Activated gamma-delta T cell (primary cell): ENCODE results near the gene SLC1A4.
"Not testable (repeated sequence)": the region's sequence is repeated elsewhere in the genome, so short reads cannot be mapped to it uniquely, and the experiment has no call there.

Experiments
- DNase-seq: peaks from one replicate; lab custom pipeline; 2025; lab: John Stamatoyannopoulos, UW
- total RNA-seq, 2 donors: gene quantifications; one replicate each; lab custom pipeline; 2026; lab: John Stamatoyannopoulos, UW

The SLC1A4 gene
- total RNA-seq: 25.4 to 72.6 reads per million in 2 donors

- peak; percentile 74 for DNase-seq
Measured at GRCh38 chr2:64989126-64989981, at the start of gene SLC1A4. Gene SLC1A4 (plus strand): TSS chr2:64989399. CDS start chr2:64989644, 245 bp downstream.

- DNase-seq: no peak
Measured at GRCh38 chr2:64941143-64941542, 48.1 kb upstream of the SLC1A4 start.

GRCh38 chr2:64941801-64942200, 47.4 kb upstream of the SLC1A4 start:
- DNase-seq: no peak

- no peak for DNase-seq
Measured at GRCh38 chr2:64942693-64943092, 46.5 kb upstream of the SLC1A4 start.

GRCh38 chr2:64943387-64944150, 45.6 kb upstream of the SLC1A4 start:
- no peak for DNase-seq

- no peak for DNase-seq
Measured at GRCh38 chr2:64944484-64944883, 44.7 kb upstream of the SLC1A4 start.

GRCh38 chr2:64945973-64946768, 43.0 kb upstream of the SLC1A4 start:
- no peak for DNase-seq

- DNase-seq: no peak
Measured at GRCh38 chr2:64946769-64947247, 42.4 kb upstream of the SLC1A4 start.

- no peak for DNase-seq
Measured at GRCh38 chr2:64947885-64948284, 41.3 kb upstream of the SLC1A4 start.

- DNase-seq: no peak
Measured at GRCh38 chr2:64950226-64951160, 38.7 kb upstream of the SLC1A4 start.

GRCh38 chr2:64951306-64951953, 37.8 kb upstream of the SLC1A4 start:
- no peak for DNase-seq

GRCh38 chr2:64952096-64952495, 37.1 kb upstream of the SLC1A4 start:
- no peak for DNase-seq

- no peak for DNase-seq
Measured at GRCh38 chr2:64952511-64953482, 36.4 kb upstream of the SLC1A4 start.

- DNase-seq: no peak
Measured at GRCh38 chr2:64955467-64955866, 33.7 kb upstream of the SLC1A4 start.

GRCh38 chr2:64957109-64957903, 31.9 kb upstream of the SLC1A4 start:
- no peak for DNase-seq

- DNase-seq: no peak
Measured at GRCh38 chr2:64958556-64958955, 30.6 kb upstream of the SLC1A4 start.

GRCh38 chr2:64960819-64961218, 28.4 kb upstream of the SLC1A4 start:
- no peak for DNase-seq

- DNase-seq: not testable (repeated sequence)
Measured at GRCh38 chr2:64963138-64963537, 26.1 kb upstream of the SLC1A4 start.
